Stimulated activated CD8-positive, alpha-beta memory T cell treated with anti-CD3 and anti-CD28 coated beads, Interleukin-15, amount 100 ng/mL, for 24 hours (primary cell): Measurements from ENCODE around the gene TNS1.

Source experiments
- DNase-seq: peaks from one replicate; pipeline ENCODE4 v3.0.0-alpha.2; 2020; ENCODE audit warnings: low read depth

The TNS1 gene

DNA sequence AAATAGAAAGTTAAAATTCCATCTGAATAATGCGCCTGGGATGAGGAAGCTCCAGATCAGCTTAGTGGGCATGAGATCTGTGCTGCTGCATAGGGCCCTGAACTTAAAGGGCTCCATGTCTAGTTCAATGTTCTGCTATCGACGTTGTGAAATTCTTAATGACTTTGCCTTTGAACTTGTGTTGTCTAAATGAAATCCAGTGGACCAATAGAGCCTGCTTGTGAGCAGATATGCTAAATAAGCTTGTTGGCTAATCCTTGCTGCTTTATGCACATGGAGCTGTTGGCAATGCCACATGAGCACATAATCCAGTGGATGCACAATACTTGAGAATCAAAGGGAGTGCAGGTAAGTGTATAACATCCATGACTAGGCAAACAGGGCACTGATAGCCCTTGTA, 228.6 kb downstream of the TNS1 start:
- no peak for DNase-seq

DNA sequence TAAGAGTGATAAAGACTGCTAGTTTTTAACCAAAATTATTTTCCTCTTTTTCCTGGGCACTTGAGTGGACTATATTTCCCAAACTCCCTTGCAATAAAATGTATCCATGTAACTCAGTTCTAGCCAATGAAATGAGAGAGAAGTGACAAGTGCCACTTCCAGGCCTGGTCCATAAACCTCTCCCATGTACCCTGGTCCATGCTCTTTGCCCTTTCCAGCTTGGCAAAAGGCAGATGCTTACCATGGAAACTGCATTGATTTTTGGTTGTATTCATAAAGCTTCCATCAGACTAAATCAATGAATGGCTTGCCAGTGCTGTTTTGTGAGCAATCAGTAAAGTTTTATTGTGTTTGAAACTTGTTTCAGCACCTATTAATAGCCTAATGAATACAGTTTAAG, 229.3 kb downstream of the TNS1 start:
- DNase-seq, result no peak

DNA sequence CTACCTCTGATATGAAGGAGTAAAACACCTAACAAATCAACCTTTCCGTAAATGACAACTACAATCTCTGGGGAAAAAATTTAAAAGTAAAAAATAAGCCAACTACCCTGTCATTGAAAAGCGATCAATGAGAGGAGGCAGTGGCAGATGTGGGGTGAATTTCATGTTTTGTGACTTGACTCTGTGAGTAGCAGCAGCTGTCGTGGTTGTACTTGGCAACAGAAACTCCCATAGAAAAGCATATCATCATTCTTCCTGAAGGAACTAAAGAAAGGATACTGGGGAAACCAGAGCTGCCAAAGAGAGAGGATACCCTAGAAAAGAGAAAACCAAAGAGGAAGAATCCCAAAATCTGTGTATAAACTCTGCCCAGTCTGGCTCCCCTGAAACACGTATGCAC, 236.4 kb downstream of the TNS1 start:
- no peak for DNase-seq

DNA sequence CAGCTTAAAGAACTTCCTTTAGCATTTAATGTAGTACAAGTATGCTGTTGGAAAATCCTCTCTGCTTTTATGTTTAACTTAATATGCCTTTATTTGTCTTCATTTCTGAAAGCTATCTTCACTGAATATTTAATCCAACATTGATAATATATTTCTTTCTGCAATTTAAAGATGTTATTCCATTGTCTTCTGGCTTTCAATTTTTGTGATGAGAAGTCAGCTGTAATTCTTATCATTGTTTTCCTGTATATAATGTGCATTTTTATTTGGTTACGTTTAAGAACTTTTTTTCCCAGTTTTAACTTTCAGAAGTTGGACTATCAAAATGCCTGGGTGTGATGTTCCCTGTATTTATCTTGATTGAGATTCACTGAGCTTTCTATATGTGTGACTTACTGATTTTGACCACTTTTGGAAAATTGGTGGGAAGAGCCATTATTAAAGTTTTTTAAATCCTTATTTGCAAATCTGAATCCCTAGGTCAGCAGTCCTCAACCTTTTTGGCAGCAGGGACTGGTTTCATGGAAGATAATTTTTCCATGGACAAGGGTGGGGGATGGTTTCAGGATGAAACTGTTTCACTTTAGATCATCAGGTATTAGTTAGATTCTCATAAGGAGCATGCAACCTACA, 241.0 kb downstream of the TNS1 start:
- DNase-seq, result no peak

DNA sequence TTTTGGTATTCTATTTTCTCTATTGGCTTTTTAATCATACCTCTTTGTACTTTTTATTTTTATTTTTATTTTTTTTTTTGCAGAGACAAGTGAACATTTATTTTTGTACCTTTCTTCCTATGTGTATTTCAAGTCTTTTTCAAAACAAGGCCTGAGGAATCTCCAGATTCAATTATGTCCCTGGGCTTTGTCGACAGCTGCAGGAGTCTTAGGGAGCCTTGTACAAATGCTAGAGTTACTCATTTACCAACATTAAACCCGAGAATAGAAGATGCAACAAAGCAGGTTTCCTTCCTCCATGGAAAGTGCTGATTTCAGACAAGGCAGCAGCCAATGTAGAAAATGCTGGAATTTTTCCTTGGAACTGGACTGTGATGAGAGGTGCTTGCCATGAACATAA, 242.8 kb downstream of the TNS1 start:
- no peak for DNase-seq

DNA sequence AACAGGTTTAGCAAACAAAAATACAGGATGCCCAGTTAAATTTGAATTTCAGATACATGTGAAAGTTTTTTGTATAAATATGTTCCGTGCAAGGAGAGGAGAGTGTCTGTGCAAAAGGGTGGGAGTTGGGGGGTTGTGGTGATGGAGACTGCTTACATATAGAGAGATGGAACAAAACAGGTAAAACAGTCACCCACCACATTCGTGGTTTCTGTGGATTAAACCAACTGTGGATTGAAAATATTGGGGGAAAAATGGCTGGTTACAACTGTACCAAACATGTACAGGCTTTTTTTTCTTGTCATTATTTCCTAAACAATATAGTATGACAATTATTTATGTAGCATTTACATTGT, 245.7 kb downstream of the TNS1 start:
- no peak for DNase-seq

DNA sequence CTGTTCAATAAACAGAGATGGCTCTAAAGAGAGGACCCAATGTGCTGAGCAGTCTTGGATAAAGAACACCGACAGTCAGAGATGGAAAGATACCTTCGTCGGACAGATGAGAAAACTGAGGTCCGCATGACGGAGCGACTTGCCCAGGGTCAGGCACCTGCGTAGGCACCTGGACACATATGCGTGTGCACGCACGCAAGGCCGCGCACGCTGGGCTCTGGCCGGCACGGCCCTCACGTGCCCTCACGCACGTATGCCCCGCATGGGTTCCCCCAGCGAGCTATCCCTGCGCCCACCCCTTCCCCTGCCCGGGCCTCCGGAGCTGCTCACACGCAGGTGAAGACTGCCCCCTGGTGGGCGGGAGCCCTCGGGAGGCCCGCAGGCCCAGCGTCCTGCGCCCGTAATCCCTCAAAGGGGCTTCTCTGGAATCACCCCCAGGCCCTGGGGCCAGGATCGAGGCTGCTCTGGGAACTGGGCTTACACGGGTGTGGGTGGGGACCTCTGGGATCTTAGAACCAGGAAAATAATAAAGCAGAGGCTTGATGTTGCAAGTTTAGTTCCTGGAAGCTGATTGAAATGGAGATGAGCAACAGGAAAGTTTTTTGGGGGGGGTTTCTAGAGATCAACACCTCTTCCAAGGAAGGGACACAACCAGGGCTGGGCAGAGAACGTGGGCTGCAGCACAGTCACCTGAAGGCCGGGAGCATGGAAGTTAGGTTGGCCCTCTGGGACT, 246.3 kb downstream of the TNS1 start:
- DNase-seq, result peak; percentile 60

DNA sequence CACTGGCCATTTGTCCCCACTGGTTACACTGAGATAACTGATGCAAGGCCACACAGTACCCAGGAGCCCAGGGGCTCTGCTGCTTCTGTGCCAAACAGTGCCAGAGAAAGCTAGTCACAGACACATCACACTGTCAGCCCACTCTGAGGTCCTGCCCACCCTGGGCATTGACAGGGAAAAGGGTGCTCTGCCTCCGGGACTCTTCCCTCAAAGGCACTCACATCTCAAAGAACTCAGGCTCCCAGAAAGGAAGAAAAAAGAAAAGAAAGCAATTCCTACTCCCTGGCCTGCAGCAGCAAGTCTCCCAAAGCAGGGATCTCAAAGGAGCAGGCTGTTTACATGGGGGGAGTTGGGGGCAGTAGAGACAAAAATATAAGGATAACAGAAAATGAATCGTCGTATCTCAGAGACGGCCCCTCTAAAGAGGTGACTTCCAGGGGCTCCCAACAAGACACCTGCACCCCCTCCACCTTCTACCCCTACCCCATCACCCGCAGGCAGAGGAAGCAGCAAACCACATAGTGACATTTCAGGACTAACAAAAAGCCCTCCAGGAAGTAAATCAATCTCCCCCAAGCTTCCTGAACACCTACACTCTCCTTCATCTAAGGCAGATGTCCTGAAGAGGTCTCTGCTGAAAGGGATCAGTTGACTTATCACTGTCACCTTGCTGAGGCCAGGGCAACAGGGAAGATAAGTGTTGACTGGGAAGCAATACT, 247.6 kb downstream of the TNS1 start:
- no peak for DNase-seq

DNA sequence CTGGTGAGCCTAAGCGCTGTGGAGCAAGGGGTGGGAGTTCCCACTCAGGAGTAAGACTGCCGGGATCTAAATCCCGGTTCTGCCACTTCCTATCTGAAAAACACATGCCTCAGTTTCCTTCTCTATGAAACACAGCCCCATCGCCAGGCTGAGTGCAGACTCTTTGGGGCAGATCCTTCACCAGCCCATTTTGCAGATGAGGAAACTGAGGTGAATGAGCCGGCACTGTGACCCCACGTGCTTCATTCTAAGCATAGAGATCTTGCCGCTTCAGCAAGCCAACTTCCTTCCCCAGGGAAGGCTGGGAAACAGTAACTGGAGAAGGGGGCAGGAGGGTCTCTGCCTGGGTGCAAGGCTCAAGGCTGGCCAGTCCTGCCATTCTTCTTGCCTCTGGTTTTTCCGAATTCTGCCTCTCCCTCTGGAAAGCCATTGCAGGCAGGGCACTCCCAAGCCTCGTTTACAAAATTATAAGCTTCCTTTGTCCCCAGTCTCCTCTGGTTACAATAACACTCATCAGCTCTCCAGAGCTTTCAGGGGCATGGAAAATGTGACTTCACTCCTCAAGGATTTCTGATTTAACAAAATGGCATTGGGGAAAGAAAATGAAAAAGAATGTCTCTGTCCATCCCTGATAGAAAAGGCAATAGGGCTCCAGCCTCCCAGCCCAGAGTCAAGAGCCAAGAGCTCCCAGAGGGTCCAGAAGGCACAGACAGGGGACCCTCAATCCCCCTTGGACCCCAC, 249.2 kb downstream of the TNS1 start:
- DNase-seq, result no peak

DNA sequence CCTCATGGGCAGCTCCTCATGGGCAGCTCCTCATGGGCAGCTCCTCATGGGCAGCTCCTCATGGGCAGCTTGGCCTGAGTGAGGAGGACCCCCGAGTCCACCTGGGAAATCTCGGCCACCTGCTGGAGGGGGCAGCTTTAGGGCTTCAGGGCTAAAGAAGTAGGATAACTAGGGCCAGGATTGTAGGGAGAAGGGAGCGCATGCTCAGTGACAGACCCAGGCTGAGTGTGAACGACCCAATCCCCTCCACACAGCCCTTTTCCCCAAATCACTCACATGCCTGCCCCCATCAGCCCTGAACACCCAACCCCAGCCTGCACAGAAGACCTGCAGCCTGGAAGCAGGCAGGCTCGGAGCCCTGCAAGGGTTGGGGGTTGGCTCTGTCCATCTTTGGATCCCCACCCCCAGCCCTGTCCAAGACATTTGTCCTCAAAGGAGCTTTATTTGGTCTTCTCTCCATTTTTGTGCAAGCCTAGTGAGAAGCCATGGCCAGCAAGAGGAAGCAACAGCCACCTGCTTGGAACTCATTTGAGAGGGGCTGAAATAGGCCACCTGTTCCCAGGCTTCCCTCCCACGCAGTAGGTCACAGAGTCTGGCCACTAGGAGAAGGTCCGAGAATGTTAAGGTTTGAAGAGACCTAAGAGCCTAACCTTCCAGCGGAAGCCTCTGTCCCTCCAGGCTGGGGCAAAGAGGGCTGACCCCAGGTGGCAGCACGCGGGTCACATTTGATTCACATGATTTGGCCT, 249.9 kb downstream of the TNS1 start:
- DNase-seq, result no peak

DNA sequence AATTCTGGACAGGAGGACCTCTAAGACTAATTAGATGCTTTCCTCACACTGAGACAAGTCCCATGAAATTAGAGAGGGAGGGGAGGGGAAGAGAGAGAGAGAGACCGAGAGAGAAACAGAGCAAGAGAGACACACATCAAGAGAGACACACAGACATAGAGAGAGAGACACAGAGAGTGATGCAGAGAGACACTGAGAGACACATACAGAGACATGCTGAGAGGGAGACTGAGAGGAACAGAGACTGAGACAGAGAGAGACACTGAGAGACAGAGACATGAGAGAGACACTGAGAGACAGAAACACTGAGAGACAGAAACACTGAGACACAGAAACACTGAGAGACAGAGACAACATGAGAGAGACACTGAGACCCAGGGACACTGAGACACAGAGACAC, 250.8 kb downstream of the TNS1 start:
- DNase-seq, result no peak

DNA sequence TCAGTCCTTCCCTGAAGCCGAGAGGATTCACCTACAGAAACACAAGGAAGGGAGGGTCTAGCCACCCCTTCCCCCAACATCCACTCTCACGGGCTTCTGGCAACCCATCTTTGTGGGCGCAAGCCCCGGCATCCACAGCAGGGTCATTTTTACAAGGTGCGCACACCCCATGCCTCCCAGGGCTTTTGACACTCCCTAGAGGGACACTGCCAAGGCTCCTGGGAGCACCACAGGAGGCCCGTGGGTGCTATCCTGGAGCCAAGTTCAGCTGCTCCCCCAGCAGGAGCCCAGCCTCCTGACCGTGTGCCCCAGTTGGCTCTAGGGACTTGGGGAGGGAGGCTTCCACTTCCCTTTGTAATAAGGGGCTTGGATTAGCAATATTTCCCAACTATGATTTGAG, 251.6 kb downstream of the TNS1 start:
- no peak for DNase-seq
